Stimulated activated CD4-positive, alpha-beta T cell treated with anti-CD3 and anti-CD28 coated beads, Interleukin-1b, Interleukin-23, amount 100 ng/mL, for 24 hours (primary cell): Measurements from ENCODE around the gene EFCAB12.
"Not testable (repeated sequence)": the region's sequence is repeated elsewhere in the genome, so short reads cannot be mapped to it uniquely, and the experiment has no call there.

Source experiments
- DNase-seq, 4 experiments: peaks; one replicate each; pipeline ENCODE4 v3.0.0-alpha.2; 2020; ENCODE audit warnings: low read depth in 4 of 4, low spot score in 1 of 4

EFCAB12 gene

DNA sequence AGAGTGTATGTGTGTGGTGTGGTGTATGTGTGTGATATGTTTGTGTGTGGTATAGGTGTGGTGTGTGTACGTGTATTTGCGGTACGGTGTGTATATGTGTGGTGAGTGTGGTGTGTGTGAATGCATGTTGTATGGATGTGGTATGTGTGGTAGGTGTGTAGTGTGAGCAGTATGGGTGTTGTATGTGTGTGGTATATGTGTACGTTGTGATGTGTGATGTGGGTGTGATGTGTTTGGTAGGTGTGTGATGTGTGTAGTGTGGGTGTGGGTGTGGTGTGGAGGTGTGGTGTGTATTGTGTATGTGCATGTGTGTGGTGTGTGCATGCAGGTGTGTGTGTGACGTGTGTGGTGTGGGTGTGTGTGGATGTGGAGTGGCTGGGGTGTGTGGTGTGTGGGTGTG is 58.7 kb downstream of the EFCAB12 start:
- no peak for DNase-seq

DNA sequence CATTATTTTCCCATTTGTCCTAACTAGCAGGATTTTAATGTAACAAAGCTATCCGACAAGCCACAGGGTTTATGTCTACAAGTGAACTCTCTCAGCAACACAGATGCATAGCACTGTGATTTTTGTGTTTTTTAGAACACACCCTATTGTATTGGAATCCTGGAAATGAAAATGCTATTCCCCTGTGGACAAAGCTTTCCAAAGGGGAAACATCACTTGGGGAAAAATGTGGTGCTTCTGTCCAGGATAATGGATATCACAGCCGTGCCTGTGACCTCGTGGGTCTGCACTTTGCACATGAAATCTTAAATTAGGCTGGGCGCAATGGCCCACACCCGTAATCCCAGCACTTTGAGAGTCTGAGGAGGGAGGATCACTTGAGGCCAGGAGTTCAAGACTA is 60.6 kb downstream of the EFCAB12 start:
- DNase-seq, result no peak

GRCh38 chr3:129366312-129366831 is 62.1 kb downstream of the EFCAB12 start:
- DNase-seq, result no peak

DNA sequence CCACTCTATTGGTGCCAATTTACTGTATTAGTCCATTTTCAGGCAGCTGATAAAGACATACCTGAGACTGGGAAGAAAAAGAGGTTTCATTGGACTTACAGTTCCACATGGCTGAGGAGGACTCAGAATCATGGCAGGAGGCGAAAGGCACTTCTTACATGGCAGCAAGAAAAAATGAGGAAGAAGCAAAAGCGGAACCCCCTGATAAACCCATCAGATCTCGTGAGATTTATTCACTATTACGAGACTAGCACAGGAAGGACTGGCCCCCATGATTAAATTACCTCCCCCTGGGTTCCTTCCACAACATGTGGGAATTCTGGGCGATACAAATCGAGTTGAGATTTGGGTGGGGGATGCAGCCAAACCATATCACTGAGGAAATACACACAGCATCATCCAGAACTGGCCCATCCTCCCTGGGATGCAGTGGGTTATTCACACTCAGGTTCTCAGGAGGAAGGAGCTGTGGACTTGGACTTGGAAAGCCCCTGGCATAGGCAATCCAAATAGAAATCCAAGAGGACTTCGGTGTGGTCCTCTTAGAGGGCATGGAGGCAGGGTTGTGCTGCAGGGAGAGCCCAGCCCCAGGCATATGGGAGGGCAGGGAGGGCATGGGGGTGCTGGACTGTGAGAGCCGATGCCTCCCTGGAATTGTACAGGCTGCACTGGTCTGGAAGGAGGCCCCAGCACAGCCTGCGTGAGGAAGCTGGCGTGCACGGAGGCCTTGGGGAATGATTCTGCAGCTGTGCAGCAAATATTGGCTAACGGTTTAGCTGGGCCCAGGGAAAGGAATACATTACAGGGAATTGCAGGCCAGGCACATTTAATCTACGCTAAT is 62.9 kb downstream of the EFCAB12 start:
- DNase-seq, result no peak

DNA sequence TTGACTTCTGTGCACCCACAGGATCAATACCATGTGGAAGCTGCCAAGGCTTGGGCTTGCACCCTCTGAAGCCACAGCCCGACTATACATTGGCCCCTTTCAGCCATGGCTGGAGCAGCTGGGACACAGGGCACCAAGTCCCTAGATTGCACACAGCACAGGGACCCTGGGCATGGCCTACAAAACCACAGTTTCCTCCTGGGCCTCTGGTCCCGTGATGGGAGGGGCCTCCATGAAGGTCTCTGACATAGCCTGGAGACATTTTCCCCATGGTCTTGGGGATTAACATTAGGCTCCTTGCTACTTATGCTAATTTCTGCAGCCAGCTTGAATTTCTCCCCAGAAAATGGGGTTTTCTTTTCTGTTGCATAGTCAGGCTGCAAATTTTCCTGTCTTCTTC is 63.6 kb downstream of the EFCAB12 start:
- not testable (repeated sequence) for DNase-seq

GRCh38 chr3:129363356-129363755 is 65.1 kb downstream of the EFCAB12 start:
- not testable (repeated sequence) for DNase-seq

- no peak for DNase-seq
Measured at GRCh38 chr3:129360705-129361460, 67.6 kb downstream of the EFCAB12 start.

DNA sequence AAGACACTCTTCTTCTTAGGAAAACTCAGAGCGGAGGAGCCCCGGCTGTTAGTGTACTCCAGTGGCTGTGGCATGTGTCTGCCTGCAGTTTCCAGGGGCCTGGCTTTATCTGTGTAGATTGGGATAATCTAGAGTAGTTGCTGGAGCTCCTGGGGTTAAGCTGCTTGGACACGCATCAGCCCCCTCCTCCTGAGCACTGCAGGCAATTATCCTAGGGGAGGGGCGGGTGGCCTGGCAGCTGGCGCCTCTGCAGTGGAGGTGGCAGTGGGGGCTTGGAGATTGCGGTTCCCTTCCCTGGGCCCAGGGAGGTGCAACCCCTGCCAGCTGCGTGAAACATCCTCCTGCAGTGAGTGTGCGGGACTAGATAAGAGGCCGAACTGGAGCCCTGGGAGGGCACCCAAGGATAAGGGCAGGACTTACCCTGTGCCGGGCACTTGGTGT is 68.2 kb downstream of the EFCAB12 start:
- DNase-seq, result no peak

- DNase-seq, result no peak
Measured at GRCh38 chr3:129358772-129359371, 69.6 kb downstream of the EFCAB12 start.

GRCh38 chr3:129358177-129358771 is 70.2 kb downstream of the EFCAB12 start:
- no peak for DNase-seq

DNA sequence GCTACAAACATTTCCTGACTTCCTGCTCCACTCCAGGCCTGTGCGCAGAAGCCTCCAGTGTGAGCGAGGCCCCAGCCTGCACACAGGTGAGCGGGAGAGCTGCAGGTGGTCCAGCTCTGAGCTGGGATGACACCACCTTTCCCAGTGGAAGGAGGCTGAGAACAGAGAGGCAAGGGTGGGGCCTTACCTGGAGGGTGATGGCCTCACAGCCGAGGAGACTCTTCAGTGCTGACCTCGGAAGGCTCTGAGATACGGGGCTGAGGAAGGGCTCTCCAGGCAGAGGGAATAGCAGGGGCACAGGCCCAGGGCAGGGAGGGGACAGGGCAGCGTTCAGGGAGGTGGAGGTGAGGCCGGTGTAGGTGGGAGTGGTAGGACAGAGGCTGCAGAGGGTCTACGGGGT is 70.8 kb downstream of the EFCAB12 start:
- no peak for DNase-seq

DNA sequence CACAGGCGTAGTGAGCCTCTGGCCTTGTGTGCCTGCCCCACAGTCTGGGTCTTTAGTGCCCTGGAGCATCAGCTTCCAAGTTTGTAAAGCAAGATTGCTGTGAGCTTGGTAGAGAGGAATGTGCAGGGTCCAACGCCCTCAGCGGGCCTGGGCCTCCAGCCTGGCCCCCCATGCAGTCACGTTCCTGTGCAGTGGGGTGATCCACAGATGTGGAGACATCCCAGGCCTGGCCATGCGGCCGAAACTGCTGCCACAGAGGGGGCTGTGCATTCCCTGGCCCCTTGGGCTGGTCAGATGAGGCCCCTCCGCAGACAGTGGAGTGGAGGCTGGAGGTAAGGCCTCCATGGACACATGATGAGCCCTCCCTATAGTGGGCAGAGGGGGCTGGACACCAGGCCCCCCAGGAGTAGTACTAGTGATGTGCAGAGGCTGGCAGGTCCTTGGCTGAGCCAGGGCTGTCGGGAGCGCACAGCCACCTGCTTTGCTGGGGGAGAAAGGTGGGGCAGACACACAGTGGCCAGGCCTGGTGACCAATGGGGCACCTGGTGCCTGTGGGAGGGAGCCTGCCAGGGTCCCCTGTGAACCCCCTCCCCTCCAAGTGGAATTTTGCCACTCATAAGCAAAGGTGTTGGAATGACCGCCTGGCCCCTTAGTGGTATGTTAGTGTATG is 71.5 kb downstream of the EFCAB12 start:
- no peak for DNase-seq

DNA sequence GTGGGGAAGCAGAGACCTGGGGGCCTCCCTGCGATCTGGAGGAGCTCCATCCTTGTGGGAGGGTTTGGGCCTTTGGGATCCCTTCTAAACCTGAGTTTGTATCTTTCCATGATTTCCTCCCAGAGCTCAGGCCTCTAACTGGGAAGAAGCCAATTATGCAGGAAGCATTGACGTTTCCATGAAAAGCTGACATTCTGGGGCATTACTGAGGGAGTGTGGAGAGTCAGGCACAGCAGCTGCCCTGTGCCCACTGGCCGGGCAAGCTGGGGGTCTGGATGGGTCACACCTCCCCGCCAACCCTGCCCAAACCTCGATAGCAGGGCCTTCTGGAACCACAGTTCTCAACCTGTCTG is 74.9 kb downstream of the EFCAB12 start:
- no peak for DNase-seq

DNA sequence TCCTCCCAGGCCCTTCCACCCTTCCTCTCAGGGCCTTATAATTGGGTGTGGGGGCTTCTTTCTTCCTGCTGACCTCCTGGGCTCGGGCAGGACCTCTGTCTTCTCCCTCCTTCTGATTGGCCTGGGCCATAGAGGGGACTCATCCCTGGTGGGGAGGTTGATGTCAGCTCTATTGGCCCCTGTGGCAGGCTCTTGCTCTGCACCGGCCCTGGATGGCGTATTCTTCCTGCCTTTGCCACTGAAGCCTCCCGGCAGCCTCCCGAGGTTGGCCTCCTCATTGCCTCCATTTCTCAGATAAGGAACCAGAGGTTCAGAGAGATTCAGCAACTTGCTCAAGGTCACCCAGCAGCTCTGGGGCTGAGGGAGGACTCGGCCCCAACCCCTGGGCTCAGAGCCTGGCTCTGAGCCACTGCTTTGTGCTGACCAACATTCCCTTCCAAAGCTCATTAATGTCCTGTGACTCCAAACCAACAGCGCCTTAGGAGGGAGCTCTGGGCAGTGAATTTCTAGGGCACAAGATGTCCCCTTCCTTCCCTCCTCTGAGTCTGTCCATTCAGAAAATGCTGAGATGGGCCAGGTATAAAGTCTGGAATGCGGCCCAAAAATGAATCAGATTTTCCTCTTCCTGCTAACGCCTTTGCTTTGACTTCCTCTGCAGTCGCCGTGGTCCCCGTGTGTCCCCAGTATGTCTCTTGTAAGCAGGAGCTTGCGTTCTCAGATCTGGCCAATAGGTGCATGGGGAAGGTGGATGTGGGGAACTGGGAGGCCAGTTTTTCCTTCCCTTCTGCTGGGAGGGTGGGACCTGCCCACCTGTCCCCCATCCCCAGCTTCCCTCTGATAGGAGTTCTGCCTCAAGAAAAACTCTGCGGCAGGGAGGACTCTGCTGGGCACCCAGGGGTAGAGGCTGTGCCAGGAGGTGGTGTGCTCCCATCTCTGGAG is 75.5 kb downstream of the EFCAB12 start:
- no peak for DNase-seq

GRCh38 chr3:129352045-129352444 is 76.4 kb downstream of the EFCAB12 start:
- no peak for DNase-seq
